HG03442 (cell line): ENCODE data around the gene KTN1.

Experiments
- ATAC-seq: cut with Tn5 transposase; IDR thresholded peaks from one replicate; pipeline ENCODE4 v1.9.1; 2021; ENCODE audit warnings: mild to moderate bottlenecking, moderate library complexity; ENCODE audit not compliant: unreplicated experiment

Gene KTN1

GRCh38 chr14:55671641-55672040, 91.6 kb downstream of the KTN1 start:
- ATAC-seq: no peak

DNA sequence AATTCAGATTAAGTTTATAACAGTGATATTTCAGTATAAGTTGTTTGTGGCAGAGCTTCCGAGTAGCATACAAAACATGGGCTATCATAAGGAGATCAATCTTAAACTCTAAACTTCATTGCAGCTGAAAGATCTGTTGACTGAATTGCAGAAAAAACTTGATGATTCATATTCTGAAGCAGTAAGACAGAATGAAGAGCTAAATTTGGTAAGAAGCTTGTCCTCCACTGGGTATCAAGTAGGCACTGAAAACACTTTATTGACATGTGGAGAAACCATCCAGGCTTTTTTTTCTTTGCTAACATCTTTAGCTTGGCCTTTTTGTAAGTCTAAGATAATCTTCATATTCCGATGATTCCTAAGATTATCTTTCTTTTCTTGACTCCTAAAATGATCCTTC, 93.0 kb downstream of the KTN1 start:
- ATAC-seq: no peak

DNA sequence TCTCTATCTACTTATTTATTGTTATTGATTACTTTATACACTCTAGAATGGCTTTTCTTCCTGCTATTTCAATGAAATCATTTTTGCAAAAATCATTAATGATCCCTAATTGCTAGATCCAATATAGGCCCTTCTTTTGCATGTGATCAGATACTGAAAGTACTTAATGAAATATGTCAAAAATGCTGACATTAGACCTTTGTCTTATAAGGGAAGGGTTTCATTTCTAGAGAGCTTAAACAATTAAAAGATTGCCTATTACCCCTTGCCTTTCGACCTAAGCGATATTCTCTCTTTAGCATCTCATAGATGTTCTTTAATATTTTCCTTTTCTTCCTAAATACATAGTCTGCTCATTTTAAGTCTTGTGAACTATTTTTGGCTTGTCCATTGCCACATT, 101.1 kb downstream of the KTN1 start:
- ATAC-seq: no peak

- ATAC-seq: no peak
Measured at GRCh38 chr14:55684956-55685584, 105.1 kb downstream of the KTN1 start.

- no peak for ATAC-seq
Measured at GRCh38 chr14:55686713-55687112, 106.7 kb downstream of the KTN1 start.

GRCh38 chr14:55688566-55688965, 108.6 kb downstream of the KTN1 start:
- no peak for ATAC-seq

GRCh38 chr14:55689981-55690871, 110.2 kb downstream of the KTN1 start:
- no peak for ATAC-seq

GRCh38 chr14:55691659-55692058, 111.7 kb downstream of the KTN1 start:
- no peak for ATAC-seq

DNA sequence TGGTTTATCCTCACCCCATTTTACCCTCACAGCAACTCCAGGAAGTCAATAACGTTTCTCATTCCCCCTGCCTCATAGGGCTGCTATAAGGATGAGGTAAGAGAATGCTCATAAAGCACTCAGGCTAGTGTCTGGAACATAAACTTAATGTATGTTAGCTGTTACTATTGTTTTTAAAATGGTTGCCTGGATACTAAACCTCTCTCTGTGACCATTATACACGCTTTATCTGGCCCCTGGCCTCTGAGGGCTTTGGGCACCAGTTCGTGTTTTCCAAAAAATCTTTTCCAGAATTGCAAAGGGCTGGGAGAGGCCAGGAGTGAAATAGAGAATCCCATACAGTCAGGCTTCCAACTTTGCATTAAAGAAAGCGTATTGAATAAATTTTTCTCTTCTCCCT, 113.9 kb downstream of the KTN1 start:
- no peak for ATAC-seq

- ATAC-seq: no peak
Measured at GRCh38 chr14:55697414-55697861, 117.4 kb downstream of the KTN1 start.

GRCh38 chr14:55698051-55698450, 118.0 kb downstream of the KTN1 start:
- no peak for ATAC-seq

GRCh38 chr14:55699131-55700057, 119.4 kb downstream of the KTN1 start:
- ATAC-seq: no peak

DNA sequence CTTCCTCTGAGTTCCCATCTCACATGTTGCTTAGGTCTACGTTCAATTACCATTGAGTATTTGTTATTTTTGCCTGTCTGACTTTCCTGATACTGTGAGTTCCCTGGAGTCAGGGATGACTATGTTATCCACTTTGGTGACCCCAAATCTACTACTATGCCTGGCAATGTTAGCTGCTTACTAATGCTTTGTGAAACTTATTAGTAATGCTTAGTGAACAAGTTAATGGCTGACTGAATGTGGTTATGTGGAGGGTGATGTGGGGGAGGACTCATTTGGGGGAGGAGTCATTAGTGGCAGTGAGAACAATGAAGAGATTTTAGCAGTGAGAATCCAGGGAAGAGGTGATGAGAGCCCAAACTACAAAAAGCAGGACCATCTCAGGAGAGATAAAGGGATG, 121.6 kb downstream of the KTN1 start:
- peak; percentile 96 for ATAC-seq

- no peak for ATAC-seq
Measured at GRCh38 chr14:55702511-55702910, 122.5 kb downstream of the KTN1 start.

DNA sequence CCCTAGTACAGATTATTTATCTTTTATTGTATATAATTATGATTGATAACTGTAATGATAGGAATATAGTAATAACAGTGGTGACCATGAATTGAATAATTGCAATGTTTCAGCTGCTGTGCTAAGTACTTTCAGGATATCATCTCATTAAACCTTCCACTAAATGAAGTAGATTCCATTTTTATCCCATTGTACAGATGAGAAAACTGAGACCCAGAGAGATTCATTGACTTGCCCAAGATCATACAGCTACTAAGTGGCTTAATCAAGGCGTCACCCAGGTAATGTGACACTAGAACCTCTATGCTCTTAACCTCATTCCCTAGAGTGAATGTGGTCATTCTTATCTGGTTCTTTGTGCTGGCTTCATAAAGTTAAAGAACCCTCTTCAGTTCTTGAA, 124.6 kb downstream of the KTN1 start:
- ATAC-seq: no peak

DNA sequence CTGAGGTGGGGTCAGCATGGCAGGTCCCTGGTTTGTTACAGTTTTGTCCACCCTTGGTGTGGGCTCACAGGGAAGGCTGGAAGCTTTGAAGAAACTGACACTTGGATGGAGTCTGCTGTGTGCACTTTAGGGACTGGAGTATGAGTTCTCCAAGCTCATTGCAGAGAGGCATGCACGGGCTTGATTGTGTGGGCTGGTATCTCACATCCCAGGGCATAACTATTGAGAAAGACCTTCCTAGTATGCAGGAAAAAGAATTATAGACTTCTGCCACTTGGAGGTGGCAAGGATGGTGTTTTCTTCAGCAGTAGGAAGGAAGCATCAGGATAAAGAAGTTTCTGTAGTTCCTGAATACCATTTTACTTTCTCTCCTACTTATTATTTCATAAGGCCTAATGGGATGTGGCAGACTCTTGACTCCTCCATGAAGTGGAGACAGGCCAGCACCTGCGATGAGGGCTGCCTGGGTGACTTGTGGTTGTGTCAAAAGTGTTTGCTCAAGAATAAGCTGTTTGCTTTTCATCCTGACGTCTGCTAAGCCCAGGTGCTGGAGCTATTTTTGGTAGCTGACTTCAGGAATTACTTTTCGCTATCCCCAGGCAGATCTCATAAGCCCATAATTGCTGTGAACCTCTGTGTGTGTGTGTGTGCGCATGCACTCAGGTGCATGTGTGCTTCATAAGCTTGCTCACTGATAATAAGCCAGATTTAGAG, 125.8 kb downstream of the KTN1 start:
- no peak for ATAC-seq

DNA sequence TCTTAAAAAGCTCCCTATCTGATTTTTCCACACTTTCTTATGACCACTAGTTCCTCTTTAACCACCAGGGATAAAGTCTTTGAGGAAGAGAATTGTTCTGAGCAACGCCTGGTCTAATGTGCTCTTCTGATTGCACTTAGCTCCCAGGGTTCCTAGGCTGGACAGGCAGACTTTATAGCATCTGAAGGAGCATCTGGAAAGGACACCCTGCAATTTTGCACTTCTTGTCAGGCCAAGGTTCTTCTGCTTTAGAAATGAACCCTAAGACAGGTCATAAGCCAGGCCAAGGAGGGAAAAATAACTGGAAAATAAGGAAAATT, 126.3 kb downstream of the KTN1 start:
- ATAC-seq: no peak

DNA sequence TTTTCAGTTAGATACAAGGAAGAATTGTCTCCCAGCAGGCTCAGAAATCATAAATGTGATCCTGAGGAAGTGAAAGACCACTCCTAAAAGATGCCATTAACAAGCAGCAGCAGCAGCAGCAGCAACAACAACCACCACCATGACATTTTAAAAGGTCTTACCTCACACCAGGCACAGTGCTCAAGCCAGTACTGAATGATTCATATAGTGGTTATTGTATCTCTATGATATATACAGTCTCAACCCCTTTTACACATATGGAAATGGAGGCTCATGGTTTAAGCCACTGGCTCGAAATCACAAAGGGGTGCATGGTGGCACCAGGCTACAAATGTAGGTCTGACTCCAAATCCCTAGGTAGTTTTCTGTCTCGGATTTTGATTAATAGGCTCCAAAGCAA, 126.9 kb downstream of the KTN1 start:
- no peak for ATAC-seq

- no peak for ATAC-seq
Measured at GRCh38 chr14:55707365-55707804, 127.4 kb downstream of the KTN1 start.

GRCh38 chr14:55710506-55711041, 130.6 kb downstream of the KTN1 start:
- no peak for ATAC-seq
